ENCODE data around the gene METTL25B.

Gene METTL25B

DNA sequence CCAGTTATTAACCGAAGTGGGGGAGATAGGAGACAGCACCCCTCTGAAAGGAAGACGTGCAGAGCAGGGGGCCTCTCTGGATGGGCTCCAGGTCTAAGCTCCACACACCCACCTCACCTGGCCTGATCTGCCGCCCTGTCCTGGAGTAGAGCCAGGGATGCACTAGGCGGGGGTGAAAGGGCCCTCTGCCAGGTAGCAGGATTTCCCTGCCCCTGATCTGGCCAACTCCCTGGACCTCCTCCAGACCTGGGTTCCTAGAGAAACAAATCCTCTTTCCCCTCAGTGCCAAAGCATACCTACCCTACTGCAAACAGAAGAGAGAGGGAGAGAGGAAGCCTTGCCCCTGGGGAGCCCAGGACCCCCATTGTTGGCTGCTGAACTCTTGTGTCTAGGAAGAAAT lies 24.9 kb upstream of the METTL25B start:
- DNase-seq = no peak

DNA sequence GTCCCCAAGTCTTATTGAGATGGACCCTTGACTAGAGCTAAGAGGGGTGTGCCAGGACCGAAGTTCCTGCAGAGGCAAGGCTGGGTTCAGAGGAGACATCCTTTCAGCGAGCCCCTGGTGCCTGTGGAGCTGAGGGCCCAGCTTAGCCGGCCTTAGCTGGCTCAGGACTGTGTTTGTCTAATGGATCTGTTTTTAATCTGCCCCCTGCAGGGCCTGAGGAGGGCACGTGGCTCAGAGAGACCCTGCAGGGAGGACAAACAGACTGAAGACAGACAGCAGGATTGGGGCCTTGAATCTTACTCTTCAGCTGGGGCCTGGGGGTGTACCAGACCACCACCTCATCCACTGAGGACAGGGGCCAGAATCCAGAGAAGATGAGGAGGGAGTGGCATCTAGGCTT lies 24.5 kb upstream of the METTL25B start:
- DNase-seq = no peak

DNA sequence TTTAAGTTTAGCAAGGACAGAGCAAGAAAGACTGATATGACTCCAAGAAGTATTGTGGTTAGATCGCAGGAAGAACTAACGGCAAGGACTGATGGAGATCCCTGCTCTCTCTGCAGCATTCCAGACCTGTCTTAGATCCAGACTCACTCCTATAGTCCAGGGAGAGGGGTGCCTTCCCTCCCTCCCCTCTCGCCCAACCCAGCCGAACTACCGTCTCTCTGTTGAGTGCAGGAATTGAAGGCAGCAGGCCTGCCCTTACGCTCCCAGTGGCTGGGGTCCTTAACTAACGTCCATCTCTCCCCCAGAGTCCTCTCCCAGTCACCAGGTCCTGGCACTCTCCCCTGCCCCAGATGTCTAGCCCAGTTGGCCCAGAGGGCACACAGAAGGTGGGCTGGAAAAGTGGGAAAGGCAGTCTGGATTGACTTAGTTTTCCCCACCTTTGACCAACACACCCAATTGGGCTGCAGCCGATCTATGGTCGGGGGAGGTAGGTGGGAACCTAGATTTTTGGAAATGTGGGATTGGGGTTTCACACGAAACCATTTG lies 24.0 kb upstream of the METTL25B start:
- no peak for DNase-seq

DNA sequence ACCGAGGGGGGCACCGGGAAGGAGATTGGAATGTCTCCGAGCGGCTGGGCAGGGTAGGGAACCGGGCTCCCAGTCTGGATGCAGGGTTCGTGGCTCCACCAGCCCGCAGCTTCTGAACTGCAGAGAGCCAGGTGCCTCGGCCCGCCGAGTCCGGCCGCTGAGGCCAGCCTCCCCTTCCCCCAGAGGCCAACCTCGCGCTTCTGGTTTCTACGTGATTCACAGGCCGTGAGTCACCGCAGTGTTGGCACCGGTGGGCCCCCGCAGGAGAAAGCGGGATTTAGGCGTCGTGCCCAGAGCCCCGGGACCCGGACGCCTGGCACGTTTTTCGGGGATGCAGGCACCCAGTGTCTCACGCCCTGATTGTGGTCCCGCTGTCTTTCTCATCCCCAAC lies 23.3 kb upstream of the METTL25B start:
- DNase-seq = peak; percentile 27

DNA sequence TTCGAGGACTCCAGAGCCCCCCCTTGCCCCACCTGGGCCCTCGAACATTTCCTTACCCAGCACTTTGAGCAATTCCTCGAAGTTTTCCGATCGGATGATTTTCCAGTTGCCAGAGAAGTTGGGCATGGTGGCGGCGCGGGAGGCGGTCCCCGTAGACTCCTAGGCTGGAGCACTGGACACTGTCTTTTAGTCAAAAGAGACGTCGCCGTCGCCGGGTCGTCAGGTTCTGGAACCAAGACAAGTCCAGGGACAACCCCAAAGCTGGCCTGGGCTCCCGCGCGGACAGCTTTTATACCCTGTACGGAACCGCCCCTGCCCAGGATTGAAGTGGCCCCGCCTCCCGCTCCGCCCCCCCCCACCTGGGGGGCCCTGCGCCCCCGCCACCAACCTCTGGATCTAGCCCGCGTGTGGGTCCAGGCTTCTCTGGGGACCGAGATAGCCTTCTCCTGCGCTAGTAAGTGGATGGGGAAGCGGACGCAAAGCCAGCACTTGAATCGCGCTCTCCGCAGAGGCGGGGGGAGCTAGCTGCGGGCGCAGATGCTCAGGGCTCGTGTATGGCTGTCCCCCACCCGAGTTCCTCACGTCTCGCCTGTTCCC lies 22.9 kb upstream of the METTL25B start, which contains the start of gene CRABP2:
TSS of gene CRABP2 (minus strand) at position 263 of the 597 bp plus-strand sequence. CDS start at position 126, 137 bp downstream.
- no peak for DNase-seq

DNA sequence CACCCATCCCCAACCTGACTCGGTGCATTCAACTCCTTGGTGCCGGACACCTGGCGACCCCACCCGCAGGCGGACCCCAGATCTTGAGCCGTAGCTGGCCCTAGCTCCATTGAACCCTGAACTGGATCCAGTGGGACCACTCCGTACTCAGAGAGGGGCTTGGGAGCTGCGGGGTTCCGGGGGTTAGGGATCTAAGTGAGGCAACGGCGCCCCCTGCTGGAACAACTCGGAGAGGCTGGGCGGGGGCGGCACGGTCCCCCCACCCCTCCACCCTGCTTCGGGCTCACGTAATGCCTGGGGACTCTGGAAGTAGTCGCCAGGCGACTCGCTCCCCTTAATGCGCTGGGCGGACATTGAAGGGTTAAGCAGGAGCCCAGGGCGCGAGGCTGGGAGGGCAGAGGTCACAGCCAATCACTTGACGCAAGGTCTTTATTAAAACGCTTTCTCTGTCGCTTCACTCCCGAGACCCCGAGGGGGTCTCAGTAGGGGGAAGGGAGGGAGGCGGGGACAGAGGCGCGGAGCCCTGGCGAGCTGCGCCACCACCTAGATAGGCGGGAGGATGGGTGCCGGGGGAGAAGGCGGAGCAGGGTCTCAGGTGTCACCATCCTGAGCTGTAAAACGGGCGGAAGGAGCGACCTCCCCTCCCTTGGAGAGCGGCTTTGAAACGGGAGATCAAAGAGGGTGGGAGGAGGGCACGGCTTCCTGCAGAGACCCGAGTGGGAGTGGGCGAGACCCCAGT lies 22.2 kb upstream of the METTL25B start:
- peak; percentile 26 for DNase-seq

DNA sequence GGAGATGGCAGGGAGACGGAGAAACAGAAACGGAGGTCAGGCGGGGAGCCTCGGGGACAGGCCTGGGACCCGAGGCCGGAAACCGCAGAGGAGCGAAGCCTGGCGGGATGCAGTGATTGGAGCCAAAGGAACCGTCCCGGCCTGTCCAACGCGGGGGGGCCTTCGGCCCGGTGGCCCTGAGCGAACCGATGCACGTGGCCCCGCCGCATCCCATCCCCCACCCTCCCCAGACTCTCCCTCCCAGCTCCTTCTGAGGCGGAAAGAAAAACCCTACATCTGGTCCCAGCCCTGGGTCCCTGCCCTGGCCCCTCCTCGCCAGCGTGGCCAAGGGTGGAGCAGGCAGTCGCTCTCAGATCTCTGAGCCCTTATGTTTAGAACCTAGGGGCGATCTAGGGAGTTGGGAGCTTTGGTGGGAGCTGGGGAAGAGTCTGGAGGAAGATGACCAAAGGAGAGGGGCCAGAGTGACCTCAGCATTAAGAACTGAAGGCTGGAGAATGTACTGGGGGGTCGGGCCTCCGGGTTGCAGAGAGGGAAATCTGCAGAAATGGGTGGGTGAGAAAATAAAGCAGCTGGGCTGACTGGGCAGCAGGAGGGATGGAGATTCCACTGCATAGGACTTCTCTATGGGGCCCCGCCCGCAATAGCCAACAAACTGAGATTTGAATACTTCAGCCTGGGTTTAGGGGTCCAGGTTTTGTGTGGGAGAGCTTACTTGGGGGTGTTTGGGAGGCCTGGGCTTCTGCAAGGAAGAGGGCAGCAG lies 21.4 kb upstream of the METTL25B start:
- DNase-seq = no peak

DNA sequence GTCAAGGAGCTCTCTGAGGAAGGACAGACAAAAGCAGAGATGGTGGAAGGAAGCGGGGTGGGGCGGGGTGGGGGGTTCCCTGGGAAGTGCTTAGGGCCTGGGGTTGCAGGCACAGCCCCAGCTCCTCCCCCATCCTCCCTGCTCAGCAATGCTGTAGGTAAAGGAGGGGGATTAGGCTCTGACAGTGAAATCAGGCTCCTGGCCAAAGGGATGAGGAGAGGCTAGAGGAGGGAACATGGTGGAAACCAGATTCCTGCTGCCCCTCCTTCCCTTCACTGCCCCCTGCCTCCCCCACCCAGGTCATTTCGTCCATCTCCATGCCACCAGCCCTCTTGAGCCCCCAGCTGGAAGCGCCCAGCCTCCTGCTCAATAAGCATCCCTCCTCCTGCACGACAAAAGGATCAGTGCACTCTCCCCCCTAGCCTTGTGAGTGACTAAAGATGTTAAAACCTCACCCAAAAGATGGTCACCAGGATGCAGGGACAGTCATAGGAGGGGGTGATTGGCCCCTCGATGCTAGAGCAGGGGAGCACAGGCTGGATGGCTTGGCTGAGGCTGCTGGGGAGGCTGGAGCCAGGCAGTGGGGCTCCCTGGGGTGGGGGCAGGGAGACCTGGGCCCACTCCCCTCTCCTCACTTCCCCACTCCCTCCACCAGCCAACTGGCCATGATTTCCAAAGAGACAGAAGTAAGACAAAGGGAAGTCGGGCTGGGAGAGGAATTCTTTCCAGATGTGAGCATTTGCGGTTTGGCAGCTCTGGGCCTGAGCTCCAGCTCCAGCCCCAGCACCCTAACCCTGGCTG lies 20.7 kb upstream of the METTL25B start:
- DNase-seq = no peak

DNA sequence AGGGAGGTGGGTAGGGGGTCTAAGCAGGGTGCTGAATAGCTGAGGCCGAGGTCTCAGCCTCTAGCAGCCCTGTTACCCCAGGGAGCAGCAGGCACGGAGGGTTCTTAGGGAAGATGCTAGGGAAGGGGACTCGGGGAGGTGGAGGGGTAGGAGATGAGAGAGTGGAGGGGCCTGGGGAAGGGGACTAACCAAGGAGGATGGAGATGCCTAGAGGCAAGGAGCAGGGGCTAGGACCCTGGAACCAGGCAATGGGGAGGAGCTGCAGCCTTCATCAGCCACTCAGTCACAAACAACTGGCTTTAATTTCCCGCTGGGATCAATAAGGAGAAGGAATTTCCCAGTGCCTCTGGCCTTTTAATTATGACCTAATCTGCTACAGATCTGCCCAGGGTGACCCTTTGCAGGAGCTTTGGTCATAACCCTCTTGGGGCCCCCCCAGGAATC lies 20.0 kb upstream of the METTL25B start:
- no peak for DNase-seq

DNA sequence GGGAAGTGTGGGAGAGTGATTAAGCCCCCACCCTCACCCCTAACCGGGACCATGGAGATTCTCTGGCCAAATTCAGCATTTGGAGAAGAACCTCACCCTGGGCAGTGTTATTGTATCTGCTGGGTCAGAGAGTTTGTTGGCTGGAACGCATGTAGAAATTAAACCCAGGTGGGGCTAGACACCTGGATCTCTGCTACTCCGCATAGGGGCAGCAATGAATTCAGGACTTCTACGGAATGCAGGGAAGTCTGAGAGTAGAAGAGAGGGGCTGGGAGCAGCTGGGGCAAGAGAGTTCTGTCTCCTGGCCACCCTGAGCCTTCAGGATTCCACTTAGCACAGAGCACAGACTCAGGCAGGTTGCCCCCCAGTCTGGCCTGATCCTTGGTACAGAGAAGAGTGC lies 19.2 kb upstream of the METTL25B start:
- DNase-seq = no peak

DNA sequence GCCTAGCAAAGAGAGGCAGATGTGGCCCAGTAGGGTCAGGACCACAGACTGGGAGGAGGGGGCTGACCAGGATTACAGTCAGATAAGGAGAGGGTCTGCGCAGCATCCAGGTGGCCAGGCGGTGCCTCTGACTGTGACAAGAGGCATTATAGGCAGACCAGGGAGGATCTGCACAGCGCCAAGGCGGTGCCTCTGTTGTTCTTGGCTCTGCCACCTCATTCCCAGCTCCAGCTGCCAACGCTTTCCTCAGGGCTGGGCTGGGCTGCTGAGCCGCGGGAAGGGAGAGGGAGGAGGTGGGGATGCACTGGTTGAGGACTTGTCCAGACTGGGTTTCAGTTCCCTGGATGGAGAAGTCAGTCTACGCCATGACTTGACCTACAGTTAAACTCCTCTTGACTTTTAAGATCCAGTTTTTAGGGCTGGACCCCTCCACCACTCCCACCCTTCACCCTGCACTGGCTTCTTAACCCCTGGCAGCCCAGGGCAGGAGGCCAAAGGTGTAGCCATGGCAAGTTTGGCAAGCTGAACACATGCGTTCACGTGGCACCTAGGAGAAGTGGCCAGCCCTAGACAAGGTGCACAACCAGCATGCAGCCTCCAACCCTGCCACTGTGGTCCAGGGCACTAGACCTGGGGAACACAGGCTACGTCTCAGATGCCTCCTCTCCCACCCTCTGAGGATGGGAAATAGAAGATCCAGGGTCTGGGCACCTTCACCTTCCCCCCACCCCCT lies 18.3 kb upstream of the METTL25B start:
- DNase-seq = no peak

DNA sequence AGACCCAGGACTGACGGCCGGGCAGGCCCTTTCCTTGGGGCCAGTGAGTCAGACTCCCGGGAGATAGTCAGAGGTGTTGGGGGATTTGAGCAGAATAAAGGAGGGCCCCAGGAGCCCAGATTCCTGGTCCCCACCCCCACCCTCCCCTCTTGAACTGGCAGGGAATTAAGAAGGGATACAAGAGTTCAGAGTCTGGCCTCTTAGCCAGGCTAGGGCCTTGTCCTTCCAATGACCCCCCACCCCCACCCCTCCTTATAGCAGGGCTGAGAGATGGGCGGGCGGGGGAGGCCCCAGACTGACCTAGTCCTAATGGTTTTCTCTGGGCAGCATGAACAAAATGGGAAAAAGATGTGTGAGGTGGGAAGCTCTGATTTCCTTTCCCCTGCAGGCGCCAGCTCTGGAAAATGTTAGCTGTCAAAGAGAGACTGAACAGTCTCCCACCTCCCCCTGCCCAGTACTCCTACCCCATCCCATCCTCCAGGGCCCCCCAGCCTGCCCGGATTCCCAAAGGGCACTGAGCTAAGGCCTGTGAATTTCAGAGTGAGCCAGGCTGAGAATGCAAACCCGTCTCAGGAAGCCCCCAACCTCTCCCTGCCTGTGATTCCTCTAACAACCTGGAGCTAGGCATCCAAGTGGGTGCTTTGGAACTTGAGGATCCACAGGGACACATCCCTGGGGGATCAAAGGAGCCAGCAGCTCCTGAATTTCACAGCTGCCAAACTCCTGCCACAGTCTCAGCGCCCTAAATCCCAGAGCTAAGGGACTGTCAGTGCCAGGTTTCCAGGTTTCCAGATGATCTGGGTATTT lies 17.1 kb upstream of the METTL25B start:
- no peak for DNase-seq

DNA sequence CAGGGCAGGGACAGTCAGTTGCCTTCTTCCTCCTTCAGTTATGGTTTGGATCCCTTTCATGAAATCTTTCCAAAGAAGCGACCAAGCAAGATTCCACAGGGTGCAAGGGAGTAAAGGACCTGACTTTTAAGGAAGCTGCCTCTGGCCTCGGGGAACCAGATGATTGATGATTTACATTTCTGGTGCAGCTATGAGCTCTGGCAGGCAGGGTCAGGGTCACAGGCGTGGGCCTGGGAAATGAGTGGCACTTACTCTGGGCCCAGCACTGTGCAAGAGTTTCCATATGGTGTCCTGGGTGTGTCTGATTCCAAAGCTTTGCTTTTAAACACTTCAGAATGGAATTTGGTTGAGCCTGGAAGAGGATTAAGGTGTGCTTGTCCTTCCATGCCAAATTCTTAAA lies 15.6 kb upstream of the METTL25B start:
- DNase-seq = no peak

DNA sequence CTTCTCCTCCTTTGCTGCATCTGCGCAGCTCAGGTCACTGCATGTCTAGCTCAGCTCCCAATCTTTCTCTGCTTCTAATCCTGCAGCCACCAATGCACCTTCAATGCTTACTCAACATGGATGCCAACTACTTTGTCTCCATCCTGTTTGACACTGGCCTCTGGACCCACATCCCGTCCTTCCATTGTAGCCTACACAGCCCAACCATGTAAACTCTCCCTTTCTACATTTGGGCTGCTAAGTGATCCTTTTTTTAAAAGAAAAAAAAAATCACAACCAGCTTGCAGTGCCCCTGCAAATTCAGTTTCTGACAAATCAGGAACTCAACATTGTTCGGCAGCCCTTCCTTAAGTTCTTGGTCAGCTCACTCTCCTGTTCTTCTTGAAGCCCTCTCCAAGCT lies 13.4 kb upstream of the METTL25B start:
- no peak for DNase-seq

DNA sequence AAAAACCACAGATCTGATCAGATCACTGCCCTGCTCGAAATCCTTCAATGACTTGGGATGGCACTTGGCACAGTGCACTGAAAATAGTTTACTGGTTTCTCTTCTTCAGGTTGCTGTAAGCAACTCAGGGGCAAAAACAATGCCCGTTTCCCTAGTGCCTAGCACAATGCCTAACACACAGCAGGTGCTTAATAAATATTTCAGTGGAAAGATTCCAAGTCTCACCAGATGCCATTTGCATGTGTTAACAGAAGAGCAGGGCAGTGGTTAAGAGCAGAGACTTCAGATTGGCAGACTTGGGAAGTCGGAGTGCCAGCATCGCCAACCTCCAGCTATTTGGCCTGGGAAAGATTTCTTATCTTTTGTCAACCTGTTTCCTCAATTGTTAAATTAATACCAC lies 10.9 kb upstream of the METTL25B start:
- DNase-seq = no peak

DNA sequence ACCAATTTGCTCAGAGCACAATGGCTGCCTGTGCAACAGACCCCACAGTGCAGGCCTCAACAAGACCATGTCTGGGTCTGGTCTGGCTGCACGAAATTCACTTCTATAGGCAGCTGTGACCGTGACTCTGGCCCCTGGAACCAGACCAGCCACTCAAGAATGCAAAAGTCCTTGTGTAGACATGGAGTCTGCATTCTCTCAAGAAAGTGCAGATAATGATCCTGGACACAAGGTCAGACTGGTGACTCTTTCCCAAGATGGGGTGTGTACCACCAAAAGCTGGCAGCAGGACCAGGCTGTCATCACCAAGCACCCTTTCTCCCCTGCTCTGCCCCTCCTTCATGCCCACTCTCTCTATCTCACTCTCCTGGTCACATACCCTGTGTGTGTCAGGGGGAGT lies 7.1 kb upstream of the METTL25B start:
- DNase-seq = no peak

DNA sequence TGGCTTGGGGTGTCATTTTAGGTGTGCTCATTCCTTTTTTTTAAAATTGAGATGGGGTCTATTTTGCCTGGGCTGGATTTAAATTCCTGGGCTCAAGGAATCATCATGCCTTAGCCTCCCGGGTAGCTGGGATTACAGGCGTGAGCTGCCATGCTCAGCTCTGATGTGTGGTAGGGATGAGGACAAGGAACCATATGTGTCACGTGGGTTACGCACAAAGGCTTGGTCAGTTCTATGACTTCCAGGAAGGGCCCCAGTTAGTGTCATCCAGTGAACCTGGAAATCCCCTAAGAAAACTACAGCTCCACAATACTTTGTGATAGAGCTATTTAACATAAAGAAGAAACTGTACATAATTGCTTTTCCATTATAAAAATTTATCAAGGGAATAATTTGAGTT lies 6.7 kb upstream of the METTL25B start:
- no peak for DNase-seq

DNA sequence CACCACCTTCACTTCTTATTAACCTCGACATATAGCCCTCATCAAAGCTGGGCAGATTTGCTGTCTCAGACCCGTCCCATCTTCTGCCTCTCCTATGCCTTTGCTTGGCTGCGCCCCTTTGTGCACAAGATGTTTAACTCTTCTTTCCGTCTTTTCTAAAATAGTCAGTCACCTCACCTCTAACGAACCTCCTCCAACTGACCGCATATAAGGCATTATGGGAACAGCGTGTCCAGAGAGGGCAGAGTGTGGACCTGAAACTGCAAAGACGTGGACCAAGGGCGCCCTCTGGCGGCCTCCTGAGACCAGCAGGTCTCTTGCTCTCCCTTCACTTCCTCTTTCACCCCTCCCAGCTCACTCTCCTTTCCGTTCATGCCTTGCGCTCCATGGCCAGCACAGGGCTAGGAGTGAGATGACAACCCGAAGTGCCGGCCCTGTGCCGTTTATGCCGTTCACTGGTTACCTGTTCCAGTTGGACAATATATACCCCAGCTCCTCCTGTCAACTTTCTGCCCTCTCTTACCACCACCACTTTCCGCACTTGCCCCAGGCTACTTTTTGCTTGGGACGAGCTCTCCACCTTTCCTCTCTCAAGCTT lies 2.5 kb upstream of the METTL25B start:
- peak; percentile 50 for DNase-seq

DNA sequence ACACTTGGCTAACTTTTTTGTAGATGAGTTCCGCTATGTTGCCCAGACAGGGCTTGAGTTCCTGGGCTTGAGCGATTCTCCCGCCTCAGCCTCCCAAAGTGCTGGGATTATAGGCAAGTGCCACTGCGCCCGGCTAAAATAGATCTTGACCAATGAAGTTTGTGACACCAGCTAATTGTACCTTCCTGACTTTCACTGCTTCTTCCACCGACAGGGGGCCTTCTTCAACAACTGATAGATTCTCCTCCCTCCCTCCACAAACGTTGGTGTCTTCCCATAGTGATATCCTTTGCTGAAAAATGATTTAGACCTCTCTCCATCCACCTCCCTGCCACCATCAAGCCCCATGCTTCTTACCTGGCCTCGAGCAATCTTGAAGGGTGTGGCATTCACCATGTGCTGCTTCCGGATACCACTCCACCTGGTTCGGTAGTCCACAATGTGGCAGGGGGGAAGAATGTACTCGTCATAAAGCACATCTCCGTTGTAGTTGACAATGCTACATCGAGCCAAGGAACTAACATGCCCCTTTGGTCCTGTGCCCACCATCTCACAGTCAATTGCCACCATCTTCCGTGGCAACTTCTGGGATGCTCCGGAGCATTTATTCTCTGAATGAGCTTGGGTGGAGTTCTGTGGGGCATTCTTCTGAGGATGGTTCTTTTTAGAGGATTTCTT lies 1.6 kb upstream of the METTL25B start:
- DNase-seq = no peak

DNA sequence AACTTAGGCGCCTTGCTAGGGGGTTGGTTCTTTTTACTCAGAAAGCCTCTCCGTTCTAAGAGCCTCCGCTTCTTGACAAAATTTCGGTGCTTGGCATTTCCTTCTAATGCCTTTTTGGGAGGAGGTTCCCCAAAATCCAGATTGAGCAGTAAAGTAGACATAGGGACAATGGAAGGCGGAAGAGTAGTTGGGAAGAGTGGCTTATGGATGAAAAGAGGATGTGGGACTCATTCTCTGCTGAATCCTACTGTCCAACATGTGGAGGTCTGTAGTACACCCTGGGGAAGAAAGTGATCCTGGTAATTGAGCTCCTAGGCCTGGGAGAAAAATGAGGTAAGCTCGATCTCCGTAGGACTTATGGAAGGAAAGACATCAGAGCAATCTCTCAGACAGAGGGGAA lies 777 bp upstream of the METTL25B start:
- no peak for DNase-seq

Measured in activated gamma-delta T cell (primary cell).